H9 (cell line): ENCODE results near the gene MTERF4. TPM values are rescaled to one million over a fixed set of nuclear protein-coding genes. Genes with fewer than 3 reads are reported as not detected.

Source experiments
- DNase-seq: peaks from one replicate; pipeline ENCODE4 v3.0.0-alpha.2; 2017
- H2AFZ ChIP-seq: one replicate; pipeline ENCODE4 v1.6.1; 2013; ENCODE audit warnings: mild to moderate bottlenecking, low read length, control low read depth, moderate library complexity
- H2AK5ac ChIP-seq: 2 replicates; pipeline ENCODE4 v1.6.1; 2013; ENCODE audit warnings: low read length, control low read depth, mixed read lengths; ENCODE audit not compliant: insufficient read length
- H2BK120ac ChIP-seq: one replicate; pipeline ENCODE4 v1.6.1; 2013; ENCODE audit warnings: low read depth, mild to moderate bottlenecking, low read length, control low read depth, inconsistent platforms; ENCODE audit not compliant: poor library complexity, severe bottlenecking
- H2BK12ac ChIP-seq: 2 replicates; pipeline ENCODE4 v1.6.1; 2013; ENCODE audit warnings: low read length, control low read depth, mixed read lengths, low read depth; ENCODE audit not compliant: insufficient read length
- H2BK15ac ChIP-seq: 2 replicates; pipeline ENCODE4 v1.6.1; 2013; ENCODE audit warnings: low read depth, low read length, control low read depth
- H2BK20ac ChIP-seq: one replicate; pipeline ENCODE4 v1.6.1; 2013; ENCODE audit warnings: low read depth, mild to moderate bottlenecking, low read length, control low read depth, inconsistent platforms; ENCODE audit not compliant: poor library complexity, severe bottlenecking
- H2BK5ac ChIP-seq: 2 replicates; pipeline ENCODE4 v1.6.1; 2013; ENCODE audit warnings: low read length, control low read depth, mixed read lengths; ENCODE audit not compliant: insufficient read length
- H3K14ac ChIP-seq: 2 replicates; pipeline ENCODE4 v1.6.1; 2013; ENCODE audit warnings: low read length, control low read depth; ENCODE audit not compliant: insufficient read depth
- H3K18ac ChIP-seq: 2 replicates; pipeline ENCODE4 v1.6.1; 2013; ENCODE audit warnings: low read depth, mild to moderate bottlenecking, mixed read lengths, low read length, control low read depth; ENCODE audit not compliant: insufficient read length
- H3K23ac ChIP-seq: 2 replicates; pipeline ENCODE4 v1.6.1; 2013; ENCODE audit warnings: low read length, control low read depth, mixed read lengths, low read depth; ENCODE audit not compliant: insufficient read length
- H3K23me2 ChIP-seq: 2 replicates; pipeline ENCODE4 v1.6.1; 2013; ENCODE audit warnings: low read depth, mild to moderate bottlenecking, mixed read lengths, low read length, control low read depth; ENCODE audit not compliant: insufficient read length, poor library complexity, severe bottlenecking
- H3K27ac ChIP-seq: 2 replicates; pipeline ENCODE4 v1.5.1; 2013; ENCODE audit warnings: low read length, control low read depth, mixed read lengths, low read depth; ENCODE audit not compliant: insufficient read length
- H3K27me3 ChIP-seq: 2 replicates; pipeline ENCODE4 v1.6.1; 2013; ENCODE audit warnings: low read length, control low read depth, inconsistent platforms; ENCODE audit not compliant: insufficient read depth
- H3K4ac ChIP-seq: 2 replicates; pipeline ENCODE4 v1.6.1; 2013; ENCODE audit warnings: low read depth, mild to moderate bottlenecking, control low read depth, inconsistent platforms, low read length, moderate library complexity
- H3K4me1 ChIP-seq: 2 replicates; pipeline ENCODE4 v1.6.1; 2013; ENCODE audit warnings: low read length, control low read depth, inconsistent platforms; ENCODE audit not compliant: insufficient read depth
- H3K4me2 ChIP-seq: 2 replicates; pipeline ENCODE4 v1.6.1; 2013; ENCODE audit warnings: low read length, control low read depth, mixed read lengths; ENCODE audit not compliant: insufficient read length, insufficient read depth
- H3K56ac ChIP-seq: 2 replicates; pipeline ENCODE4 v1.6.1; 2013; ENCODE audit warnings: low read depth, mild to moderate bottlenecking, mixed read lengths, low read length, control low read depth; ENCODE audit not compliant: insufficient read length
- H3K79me1 ChIP-seq: 2 replicates; pipeline ENCODE4 v1.6.1; 2013; ENCODE audit warnings: low read depth, mild to moderate bottlenecking, moderate library complexity, low read length, control low read depth, inconsistent platforms; ENCODE audit not compliant: insufficient read depth, poor library complexity, severe bottlenecking
- H3K79me2 ChIP-seq: 2 replicates; pipeline ENCODE4 v1.6.1; 2013; ENCODE audit warnings: low read length, control low read depth, inconsistent platforms; ENCODE audit not compliant: insufficient read depth
- H3K9ac ChIP-seq: 2 replicates; pipeline ENCODE4 v1.6.1; 2013; ENCODE audit warnings: low read length, control low read depth, mixed read lengths; ENCODE audit not compliant: insufficient read length; ENCODE audit errors: extremely low read depth
- H3K9me3 ChIP-seq: one replicate; pipeline ENCODE4 v1.6.1; 2013; ENCODE audit warnings: low read depth, low read length, inconsistent platforms; ENCODE audit not compliant: control insufficient read depth
- H3T11ph ChIP-seq: one replicate; pipeline ENCODE4 v1.6.1; 2013; ENCODE audit warnings: mild to moderate bottlenecking, low read length, control low read depth, inconsistent platforms
- H4K20me1 ChIP-seq: one replicate; pipeline ENCODE4 v1.6.1; 2013; ENCODE audit not compliant: control insufficient read depth, insufficient read length, insufficient read depth
- H4K5ac ChIP-seq: 2 replicates; pipeline ENCODE4 v1.6.1; 2013; ENCODE audit warnings: low read depth, mild to moderate bottlenecking, mixed read lengths, low read length, control low read depth; ENCODE audit not compliant: insufficient read length
- H4K8ac ChIP-seq: replicated peaks from 2 replicates; pipeline ENCODE4 v1.6.1; 2013; ENCODE audit warnings: low read length, control low read depth, mixed read lengths, low read depth; ENCODE audit not compliant: insufficient read length
- H4K91ac ChIP-seq: 2 replicates; pipeline ENCODE4 v1.6.1; 2013; ENCODE audit warnings: low read depth, mild to moderate bottlenecking, moderate library complexity, mixed read lengths, low read length, control low read depth; ENCODE audit not compliant: insufficient read length
- H3K27ac Mint-ChIP-seq, 3 experiments: 2 replicates in 2 of 3; 3 replicates in 1 of 3; pipeline ENCODE4 v1.8.0; 2020 to 2021; ENCODE audit warnings: mixed read lengths in 3 of 3, mild to moderate bottlenecking in 1 of 3, moderate library complexity in 1 of 3
- H3K27me3 Mint-ChIP-seq: 2 replicates; pipeline ENCODE4 v1.8.0; 2021; ENCODE audit warnings: low read depth, mild to moderate bottlenecking, moderate library complexity, mixed read lengths
- H3K36me3 Mint-ChIP-seq, 3 experiments: 2 replicates in 2 of 3; 3 replicates in 1 of 3; pipeline ENCODE4 v1.8.0; 2020 to 2021; ENCODE audit warnings: low read depth in 3 of 3, mixed read lengths in 3 of 3; ENCODE audit not compliant: insufficient read depth in 1 of 3
- H3K4me1 Mint-ChIP-seq, 2 experiments: 2 replicates each; pipeline ENCODE4 v1.8.0; 2020; ENCODE audit warnings: mixed read lengths in 2 of 2
- H3K4me3 Mint-ChIP-seq, 2 experiments: 2 replicates in 1 of 2; 3 replicates in 1 of 2; pipeline ENCODE4 v1.8.0; 2020 to 2021; ENCODE audit warnings: mild to moderate bottlenecking in 2 of 2, mixed read lengths in 2 of 2, moderate library complexity in 1 of 2
- H3K9me3 Mint-ChIP-seq, 2 experiments: 2 replicates in 1 of 2; 3 replicates in 1 of 2; pipeline ENCODE4 v1.8.0; 2020; ENCODE audit warnings: mild to moderate bottlenecking in 2 of 2, mixed read lengths in 2 of 2, moderate library complexity in 1 of 2
- WGBS: extraction: QIAGEN DNeasy Blood & Tissue Kit; methylation state at CpG from one replicate; pipeline ENCODE4 v1.1.7; 2013; ENCODE audit warnings: missing lambda C conversion rate, low lambda C conversion rate, mixed read lengths; ENCODE audit not compliant: insufficient read length; ENCODE audit errors: extremely low coverage; 5-methylcytosine and 5-hydroxymethylcytosine counted together
- total RNA-seq: library from RNA; stranded (reverse); gene quantifications from 2 replicates; pipeline ENCODE4 v1.2.1, GENCODE V29; 2021
- TF ChIP-seq, protein P1 (sequence below): fragments of 200-600 bp; sonication (generic); conservative IDR thresholded peaks from 3 replicates; pipeline ENCODE4 v1.8.0; 2021; ENCODE audit warnings: antibody characterized with exemption, mild to moderate bottlenecking

The MTERF4 gene
- total RNA-seq, 1 experiment from 2014 or later, result 35.0 TPM

DNA sequence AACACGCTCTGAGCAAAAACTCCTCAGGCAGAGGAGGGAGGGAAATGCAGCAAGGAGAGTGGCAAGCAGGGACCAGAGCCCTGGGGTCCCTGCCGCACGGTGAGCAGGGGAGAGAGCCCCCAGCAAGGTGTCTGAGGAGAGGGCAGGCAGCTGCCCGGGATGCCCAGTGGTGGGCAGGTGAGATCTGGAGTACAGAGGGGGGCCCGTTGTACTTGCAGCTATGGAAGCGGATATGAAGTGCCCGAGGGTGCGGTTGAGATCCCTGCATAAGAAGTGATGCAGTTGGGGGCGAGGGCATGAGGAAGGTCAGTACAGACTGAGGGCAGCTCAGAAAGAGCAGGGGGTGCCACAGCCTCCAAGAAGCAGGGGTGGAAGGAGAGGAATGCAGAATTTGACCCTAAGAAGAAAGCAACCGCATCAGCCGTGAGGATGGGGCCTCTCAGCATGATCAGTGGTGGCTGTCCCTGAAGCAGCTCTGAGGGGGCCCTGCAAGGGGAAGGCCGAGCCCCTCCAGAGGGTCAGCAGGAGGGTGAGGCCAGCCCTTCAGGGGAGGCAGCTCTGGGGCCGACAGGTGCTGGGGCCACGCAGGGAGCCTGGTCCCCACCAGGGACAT lies 29.4 kb downstream of the MTERF4 start:
- Histone ChIP-seq H3K23ac (no peak overlapping the region), H3K14ac (no peak overlapping the region), H3K9me3 (no peaks in the 10 kb centered on the region), H2AFZ (no peak overlapping the region), H2BK20ac (no peak overlapping the region), H3K23me2 (no peaks in the 10 kb centered on the region), H2BK5ac (no peak overlapping the region), H3T11ph (no peak overlapping the region), H4K5ac (no peak overlapping the region), H3K79me1 (no peaks in the 10 kb centered on the region), H2BK120ac (no peak overlapping the region), H2BK12ac (no peak overlapping the region), H2AK5ac (no peak overlapping the region), H3K4me2 (no peak overlapping the region), H3K4ac (no peak overlapping the region), H3K27me3 (no peaks in the 10 kb centered on the region), H3K4me1 (no peaks in the 10 kb centered on the region), H4K8ac (no peak overlapping the region), H2BK15ac (no peak overlapping the region), H3K79me2 (no peaks in the 10 kb centered on the region), H3K56ac (no peak overlapping the region), H3K27ac (no peak overlapping the region), H4K91ac (no peak overlapping the region), H4K20me1 (no peaks in the 10 kb centered on the region), H3K9ac (no peak overlapping the region), H3K18ac (no peak overlapping the region)
- no peaks in the 10 kb centered on the region; the same call in 1 of the 2 replicates for H3K27me3 Mint-ChIP-seq
- peaks cover 0 to 2% (median 0%) of the 10 kb centered on the region in 3 experiments; a peak in 1 of 7 replicates for H3K36me3 Mint-ChIP-seq
- TF ChIP-seq, protein P1, sequence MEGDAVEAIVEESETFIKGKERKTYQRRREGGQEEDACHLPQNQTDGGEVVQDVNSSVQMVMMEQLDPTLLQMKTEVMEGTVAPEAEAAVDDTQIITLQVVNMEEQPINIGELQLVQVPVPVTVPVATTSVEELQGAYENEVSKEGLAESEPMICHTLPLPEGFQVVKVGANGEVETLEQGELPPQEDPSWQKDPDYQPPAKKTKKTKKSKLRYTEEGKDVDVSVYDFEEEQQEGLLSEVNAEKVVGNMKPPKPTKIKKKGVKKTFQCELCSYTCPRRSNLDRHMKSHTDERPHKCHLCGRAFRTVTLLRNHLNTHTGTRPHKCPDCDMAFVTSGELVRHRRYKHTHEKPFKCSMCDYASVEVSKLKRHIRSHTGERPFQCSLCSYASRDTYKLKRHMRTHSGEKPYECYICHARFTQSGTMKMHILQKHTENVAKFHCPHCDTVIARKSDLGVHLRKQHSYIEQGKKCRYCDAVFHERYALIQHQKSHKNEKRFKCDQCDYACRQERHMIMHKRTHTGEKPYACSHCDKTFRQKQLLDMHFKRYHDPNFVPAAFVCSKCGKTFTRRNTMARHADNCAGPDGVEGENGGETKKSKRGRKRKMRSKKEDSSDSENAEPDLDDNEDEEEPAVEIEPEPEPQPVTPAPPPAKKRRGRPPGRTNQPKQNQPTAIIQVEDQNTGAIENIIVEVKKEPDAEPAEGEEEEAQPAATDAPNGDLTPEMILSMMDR, result no peak
- H3K9me3 Mint-ChIP-seq, result no peaks in the 10 kb centered on the region
- no CpG with 5 or more reads among the region's 14 CpGs for WGBS
- DNase-seq, result no peak
- peaks cover 2 to 5% of the 10 kb centered on the region in 2 experiments; a peak in 3 of 4 replicates for H3K4me1 Mint-ChIP-seq
- peak overlapping the region in 2 of 3 experiments; percentile 70 to 79; a peak in 2 of 7 replicates for H3K27ac Mint-ChIP-seq
- H3K4me3 Mint-ChIP-seq, result no peak overlapping the region
